DMS153 (cell line): ENCODE measurements around the gene SLC16A3.
"Not testable (repeated sequence)": the region's sequence is repeated elsewhere in the genome, so short reads cannot be mapped to it uniquely, and the experiment has no call there.

Source experiments
- DNase-seq: peaks from one replicate; lab custom pipeline; 2025; lab: John Stamatoyannopoulos, UW

The SLC16A3 gene

GRCh38 chr17:82228842-82229697, at the start of gene SLC16A3:
Gene SLC16A3, plus strand, starts transcription at chr17:82229042. Its CDS starts 6,967 bp downstream, at chr17:82236009.
- DNase-seq, result peak; percentile 21

- no peak for DNase-seq
These were observed 49.4 kb upstream of the SLC16A3 start for GRCh38 chr17:82179412-82179811.

GRCh38 chr17:82179946-82180475, 48.8 kb upstream of the SLC16A3 start:
- DNase-seq, result no peak

DNA sequence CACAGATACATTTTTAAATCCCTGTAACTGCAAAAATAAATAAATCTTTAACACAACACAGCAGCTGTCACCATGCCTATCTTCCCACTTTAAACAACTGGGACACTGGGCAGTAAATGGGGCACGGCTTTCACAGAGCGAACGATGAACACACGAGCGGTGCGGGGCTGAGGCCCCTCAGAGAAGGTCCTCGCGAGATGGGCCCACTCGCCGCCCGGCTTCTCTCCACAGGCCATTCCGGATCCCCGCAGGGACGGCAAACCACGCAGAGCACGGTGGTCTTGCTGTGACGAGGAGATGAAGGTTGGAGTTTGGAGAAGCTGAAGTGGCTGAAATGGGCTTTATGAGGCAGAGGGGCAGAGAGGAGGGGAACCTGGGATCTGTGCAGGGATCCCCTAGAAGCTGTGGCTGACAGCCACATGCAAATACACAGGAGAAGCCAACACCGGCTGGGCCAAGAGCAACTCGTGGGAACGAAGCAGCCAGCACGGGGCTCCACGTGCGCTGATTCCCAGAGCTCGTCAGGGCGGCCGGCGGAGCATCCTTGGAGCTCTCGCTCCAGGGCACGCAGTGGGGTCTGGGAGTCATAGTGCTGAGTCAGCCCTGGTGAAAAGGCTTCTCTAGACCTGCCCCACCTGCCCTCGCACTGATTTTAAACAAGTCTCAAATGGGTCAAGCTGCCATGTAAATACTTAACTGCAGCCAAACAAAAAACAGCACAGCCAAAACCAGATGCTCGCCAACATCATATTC, 47.9 kb upstream of the SLC16A3 start:
- no peak for DNase-seq

DNA sequence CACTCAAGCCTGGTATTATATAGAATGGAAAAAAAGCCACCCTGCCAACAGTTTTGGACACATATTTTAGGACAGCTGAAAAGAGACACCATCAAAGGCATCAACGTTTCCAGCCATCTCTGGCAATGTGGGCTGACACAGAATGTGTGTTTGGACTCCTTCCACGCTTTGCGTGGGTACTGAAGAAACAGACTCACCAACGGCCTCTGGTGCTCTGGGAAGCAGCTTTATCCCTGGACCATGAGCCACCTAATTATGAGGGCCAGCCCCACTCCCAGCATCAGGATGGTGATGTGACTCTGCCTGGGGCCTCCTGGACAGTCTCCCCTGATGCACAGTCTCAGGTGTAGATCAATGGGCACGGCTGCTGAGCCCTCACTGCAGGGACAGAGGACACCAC, 44.1 kb upstream of the SLC16A3 start:
- DNase-seq, result no peak

DNA sequence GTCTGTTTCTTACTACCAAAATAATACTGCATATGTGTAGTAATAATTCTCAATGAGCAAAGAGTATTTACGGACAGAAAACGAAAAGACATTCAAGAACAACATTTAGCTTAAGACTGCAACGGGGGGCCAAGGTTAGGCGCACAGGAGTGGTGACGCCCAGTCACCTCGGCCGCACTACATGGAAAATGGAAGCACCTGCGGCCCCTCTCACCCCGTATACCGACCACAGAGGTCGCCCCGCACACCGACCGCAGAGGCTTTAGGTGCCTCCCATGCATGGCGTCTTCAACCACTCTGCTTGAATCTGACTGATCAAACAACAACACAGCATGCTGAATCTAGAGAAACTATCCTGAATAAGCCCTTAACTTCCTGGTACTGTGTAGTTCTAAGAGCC, 42.6 kb upstream of the SLC16A3 start:
- DNase-seq, result no peak

GRCh38 chr17:82187500-82187899, 41.3 kb upstream of the SLC16A3 start:
- no peak for DNase-seq

- no peak for DNase-seq
These were observed 40.6 kb upstream of the SLC16A3 start for GRCh38 chr17:82188001-82188961.

DNA sequence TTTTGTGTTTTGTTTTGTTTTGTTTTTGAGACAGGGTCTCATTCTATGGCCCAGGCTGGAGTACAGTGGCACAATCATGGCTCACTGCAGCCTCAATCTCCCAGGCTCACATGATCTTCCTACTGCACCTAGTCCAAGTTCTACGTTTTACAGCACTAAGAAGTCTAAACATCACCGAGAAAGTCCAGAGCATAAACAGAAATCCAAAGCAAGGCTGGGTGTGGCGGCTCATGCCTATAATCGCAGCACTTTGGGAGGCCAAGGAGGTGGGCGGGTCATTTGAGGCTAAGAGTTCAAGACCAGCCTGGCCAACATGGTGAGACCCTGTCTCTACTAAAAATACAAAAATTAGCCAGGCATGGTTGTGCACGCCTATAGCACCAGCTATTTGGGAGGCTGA, 35.8 kb upstream of the SLC16A3 start:
- DNase-seq, result not testable (repeated sequence)

GRCh38 chr17:82193520-82194220, 35.2 kb upstream of the SLC16A3 start:
- DNase-seq, result no peak

DNA sequence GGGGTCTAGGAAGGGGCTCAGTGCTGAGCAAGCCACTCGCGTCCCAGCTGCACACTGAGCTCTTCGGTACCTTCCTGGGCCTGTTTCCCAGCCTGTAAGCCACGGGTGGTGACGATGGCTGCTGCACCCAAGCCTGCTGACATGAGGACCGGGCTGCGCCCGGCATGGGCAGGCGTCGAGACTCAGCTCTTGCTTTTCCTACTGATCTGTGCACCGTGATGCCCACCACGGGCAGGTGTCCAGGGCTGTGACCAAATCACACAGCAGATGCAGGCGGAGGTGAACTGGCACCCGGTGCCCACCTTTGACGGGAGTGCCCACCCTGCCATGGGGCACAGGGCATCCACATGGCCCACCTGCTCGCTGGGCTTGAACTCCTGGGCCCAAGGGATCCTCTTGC, 34.1 kb upstream of the SLC16A3 start:
- no peak for DNase-seq

GRCh38 chr17:82195675-82196672, 32.9 kb upstream of the SLC16A3 start:
- no peak for DNase-seq

GRCh38 chr17:82198092-82198491, 30.8 kb upstream of the SLC16A3 start:
- DNase-seq, result no peak

DNA sequence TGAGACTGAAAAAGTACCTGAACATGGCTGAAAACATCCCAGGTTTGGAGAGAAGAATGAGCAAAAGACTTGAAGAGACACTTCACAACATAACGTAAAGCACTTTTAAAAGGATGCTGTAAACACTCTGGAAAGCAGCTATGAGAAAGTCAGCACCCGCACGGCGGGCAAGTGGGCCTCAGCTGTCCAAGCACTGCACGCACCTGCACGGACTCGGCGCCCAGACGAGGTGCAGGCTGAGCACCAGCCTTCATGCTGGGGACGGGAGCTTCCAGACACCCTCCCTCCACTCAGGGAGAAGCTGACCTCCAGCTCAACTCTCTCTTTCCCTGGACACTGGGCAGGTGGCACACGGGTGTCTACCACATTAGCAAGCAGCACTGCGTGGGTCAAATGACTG, 29.3 kb upstream of the SLC16A3 start:
- DNase-seq, result no peak

GRCh38 chr17:82200135-82200534, 28.7 kb upstream of the SLC16A3 start:
- DNase-seq, result no peak

DNA sequence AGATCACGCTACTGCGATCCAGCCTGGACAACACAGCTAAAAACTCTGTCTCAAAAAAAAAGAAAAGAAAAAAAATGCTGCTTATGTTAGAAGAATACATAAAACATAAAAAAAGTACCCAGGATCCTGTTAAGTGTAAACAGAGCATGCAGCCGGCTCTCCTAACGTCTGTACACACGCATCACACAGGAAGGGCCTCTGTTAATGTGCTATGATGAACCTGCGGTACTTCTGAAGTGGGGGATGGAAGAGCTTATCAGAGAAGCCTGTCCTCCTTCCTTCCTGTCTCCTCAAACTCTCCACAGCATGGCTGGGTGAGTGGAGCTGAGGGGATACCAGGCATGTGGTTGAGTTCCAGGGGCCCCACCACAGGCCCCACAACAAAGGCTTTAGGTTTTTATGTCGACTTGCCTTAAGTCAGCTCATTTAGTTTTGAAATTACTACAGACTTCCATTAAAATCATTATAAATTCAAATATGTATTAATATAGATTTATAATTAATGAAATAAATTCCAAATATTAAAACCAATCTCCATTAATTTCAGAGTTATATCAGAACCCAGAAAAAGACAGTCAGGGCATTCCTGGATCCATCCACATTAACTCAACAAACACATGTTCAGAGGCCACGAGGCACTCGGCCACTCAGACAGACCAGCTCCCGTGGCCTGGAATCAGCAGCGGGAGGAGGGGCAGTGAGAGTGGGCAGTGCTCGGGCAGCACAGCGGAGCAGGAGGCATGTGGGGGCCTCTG, 27.9 kb upstream of the SLC16A3 start:
- peak; percentile 60 for DNase-seq

DNA sequence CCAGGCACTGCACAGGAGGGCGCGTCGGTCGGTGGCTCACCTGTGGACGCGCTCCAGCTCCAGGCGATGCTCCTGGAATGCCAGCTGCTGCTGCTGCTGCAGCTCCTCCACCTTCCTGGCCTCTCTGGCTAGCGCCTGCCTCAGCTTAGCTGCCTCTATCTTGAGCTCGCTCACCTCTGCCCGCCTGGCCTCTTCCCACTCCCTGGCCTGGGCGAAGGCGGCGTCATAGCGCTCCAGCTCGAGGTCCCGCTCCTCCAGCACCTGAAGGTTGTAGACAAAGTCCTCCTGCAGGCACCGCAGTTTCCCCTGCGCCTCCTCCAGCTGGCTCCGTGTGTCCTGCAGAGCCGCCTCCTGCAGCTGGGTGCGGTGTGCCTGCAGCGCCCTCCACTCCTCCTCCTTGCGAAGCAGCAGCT, 27.3 kb upstream of the SLC16A3 start:
- peak; percentile 28 for DNase-seq

DNA sequence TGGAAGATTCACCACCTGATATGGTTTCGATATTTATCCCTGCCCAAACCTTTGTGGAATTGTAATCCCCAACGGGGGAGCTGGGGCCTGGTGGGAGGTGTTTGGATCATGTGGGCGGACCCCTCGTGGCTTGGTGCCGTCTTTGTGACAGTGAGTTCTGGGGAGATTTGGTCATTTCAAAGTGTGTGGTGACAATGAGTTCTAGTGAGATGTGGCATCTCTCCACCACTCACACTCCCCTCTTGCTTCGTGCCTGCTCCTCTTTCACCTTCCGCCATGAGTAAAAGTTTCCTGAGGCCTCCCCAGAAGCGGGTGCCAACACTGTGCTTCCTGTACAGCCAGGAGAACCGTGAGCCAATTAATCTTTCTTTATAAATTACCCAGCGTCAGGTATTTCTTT, 25.9 kb upstream of the SLC16A3 start:
- no peak for DNase-seq

GRCh38 chr17:82203920-82204319, 24.9 kb upstream of the SLC16A3 start:
- no peak for DNase-seq
